Raji (cell line): ENCODE measurements around the gene PGM1.

ENCODE experiments used
- POLR2A ChIP-seq: IDR thresholded peaks from 2 replicates; pipeline ENCODE4 v1.6.1; 2011; ENCODE audit warnings: low read depth, low read length, control low read depth; ENCODE audit not compliant: insufficient read depth

The PGM1 gene

DNA sequence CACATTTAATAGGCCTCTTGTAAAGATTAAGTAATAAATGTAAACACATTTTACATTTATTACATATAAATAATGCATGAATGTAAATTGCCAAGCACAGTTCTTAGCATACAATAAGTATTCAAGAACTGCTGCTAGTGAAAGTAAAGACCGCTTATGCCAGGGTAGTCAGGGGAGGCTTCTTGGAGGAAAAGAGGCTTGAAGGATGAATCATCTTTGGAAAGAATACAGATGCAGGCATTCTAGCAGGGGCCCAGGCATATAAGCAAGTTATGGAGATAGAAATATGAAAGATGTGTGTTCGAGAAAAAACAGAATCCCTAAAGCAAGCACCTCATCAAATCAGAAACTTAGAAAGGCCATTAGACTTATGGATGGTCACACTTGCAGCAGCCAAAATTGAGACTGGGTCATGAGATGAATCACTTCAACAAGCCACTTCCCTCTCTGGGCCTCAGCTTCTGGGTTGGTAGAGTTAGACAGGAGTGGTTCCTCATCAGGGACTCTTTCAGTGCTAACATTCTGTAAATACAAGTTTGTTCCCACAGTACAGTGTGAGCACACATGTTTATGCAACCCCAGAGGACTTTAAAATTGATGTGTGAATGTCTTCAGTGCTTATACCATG, 100.8 kb downstream of the PGM1 start:
- TF ChIP-seq POLR2A, result no peak

DNA sequence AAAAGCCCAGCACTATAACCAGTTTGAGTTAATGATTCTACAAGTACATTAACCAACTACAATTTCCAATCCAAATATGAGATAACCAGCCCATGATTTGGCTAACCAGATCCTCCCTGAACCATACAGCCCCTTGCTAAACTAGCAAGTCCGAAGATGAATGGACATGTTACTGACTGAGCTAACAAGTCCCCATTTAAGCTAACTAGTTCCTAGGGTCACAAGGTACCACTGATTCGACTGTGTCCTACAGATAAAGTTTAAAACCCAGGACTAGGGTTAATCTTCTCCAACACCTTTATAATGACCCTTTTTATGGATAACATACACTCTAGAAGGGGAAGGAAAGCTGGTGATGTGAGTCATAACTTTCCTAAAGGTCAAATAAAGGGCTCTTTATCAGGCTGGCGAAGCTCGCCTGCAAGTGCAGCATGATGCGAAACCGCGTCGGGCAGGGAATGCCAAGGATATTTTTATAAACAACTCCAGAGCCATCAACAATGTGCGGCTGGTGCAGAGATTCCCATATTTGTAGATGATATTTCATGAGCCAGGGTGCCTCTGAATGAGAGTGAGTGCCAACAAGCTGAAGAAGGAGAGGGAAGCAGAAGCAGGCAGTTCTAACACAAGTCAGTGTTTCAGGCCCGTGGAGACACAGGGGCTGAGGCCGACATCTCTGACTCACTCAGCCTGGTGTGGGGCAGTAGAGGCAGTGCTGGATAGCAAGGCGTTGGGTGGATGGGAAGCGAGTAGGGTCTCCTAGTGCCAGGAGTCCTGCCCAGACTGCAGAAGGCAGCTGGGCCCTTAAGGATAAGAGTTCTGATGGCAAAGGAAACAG, 105.0 kb downstream of the PGM1 start:
- no peak for TF ChIP-seq POLR2A

DNA sequence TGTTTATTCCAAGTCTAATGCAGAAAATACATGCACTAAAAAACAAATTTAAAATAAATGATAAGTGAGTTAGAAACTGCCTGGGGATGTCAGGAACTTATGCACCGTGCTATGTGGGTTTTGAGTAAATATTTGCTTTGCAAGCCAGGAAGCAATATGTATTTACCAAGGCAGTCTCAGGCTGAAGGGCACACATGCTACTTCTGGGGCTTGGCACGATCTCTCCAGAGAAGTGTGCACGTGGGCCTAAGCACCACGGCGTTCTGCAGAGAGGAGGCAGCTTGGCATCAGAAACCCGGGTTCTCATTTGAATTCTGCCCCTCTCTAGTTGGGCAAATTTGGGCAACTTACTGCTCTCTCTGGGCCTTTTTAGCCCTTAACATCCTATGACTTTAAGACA, 108.0 kb downstream of the PGM1 start:
- no peak for TF ChIP-seq POLR2A

DNA sequence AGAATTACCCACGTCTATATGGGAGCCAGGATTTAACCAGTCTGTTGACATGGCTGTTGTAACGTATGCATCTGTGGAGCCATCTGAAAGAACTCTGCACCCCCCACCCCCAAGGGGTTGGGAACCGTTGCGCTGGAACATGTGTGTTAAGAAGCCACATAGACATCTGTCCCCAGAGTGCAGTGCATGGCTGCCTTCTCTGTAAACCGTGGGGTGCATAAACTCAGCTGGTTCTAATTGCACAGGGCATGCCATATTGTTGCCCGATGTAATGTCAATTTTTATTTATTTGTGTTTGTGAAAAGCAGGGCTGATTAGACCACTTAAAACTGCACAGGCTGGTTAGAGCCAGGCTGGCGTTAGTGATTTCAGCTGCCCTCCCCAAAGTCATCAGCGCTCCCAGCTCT, 110.5 kb downstream of the PGM1 start:
- no peak for TF ChIP-seq POLR2A

DNA sequence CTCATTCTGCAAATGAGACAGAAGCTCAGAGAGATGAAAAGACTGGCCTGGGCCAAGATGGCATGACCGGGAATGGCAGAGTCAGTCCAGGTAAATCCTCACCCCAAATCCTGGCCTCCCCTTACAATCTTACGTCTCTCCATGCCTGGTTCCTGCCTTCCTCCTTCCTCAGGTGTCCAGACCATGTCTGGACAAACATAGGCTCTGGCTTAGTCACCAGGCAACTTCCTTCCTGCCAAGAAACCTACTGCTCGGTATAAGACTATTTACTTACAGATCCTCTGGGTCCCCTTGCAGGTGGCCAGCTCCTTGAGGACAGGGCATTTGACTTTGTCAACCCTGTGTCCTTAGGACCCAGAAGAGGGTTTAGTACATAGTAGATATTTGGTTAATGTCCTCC, 111.2 kb downstream of the PGM1 start:
- no peak for TF ChIP-seq POLR2A

DNA sequence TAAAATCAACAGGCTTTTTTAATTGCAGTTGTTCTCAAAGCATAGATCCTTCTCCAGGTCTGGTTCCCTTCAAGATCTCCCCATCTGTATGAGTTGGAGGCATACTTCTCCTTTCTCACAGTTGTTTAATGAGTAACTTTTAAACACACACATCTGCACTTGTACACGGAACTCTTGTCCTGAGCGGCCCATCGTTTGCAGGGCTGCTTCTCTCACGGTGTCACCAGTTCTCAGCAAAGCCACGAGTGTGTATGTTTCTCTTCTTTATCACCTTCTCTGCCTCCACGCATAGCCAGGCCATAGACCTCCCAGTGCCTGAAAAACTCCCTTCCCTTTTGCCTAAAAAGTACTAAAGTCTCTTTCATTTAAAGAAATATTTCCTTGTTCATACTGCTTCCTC, 111.9 kb downstream of the PGM1 start:
- no peak for TF ChIP-seq POLR2A

DNA sequence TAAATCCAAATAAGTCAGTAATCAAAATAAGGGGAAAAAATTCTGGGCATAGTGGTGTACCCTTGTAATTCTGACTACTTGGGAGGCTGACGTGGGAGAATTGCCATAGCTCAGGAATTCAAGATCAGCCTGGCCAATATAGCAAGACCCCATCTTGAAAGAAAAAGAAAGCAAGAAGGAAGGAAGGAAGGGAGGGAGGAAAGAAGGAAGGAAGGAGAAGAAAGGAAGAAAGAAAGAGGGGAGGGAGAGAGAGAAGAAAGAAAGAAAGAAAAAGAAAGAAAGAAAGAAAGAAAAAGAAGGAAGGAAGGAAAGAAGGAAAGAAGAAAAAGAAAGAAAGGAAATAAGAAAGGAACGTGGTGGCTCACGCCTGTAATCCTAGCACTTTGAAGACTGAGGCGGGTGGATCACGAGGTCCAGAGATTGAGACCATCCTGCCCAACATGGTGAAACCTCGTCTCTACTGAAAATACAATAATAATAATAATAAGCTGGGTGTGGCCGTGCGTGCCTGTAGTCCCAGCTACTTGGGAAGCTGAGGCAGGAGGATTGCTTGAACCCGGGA, 116.1 kb downstream of the PGM1 start:
- no peak for TF ChIP-seq POLR2A
